GM18858 (cell line): ENCODE measurements around the gene RASIP1.

Experiments
- ATAC-seq: cut with Tn5 transposase; IDR thresholded peaks from one replicate; pipeline ENCODE4 v1.9.1; 2021; ENCODE audit not compliant: unreplicated experiment

Gene RASIP1

GRCh38 chr19:48676487-48676886 is 63.9 kb downstream of the RASIP1 start:
- no peak for ATAC-seq

DNA sequence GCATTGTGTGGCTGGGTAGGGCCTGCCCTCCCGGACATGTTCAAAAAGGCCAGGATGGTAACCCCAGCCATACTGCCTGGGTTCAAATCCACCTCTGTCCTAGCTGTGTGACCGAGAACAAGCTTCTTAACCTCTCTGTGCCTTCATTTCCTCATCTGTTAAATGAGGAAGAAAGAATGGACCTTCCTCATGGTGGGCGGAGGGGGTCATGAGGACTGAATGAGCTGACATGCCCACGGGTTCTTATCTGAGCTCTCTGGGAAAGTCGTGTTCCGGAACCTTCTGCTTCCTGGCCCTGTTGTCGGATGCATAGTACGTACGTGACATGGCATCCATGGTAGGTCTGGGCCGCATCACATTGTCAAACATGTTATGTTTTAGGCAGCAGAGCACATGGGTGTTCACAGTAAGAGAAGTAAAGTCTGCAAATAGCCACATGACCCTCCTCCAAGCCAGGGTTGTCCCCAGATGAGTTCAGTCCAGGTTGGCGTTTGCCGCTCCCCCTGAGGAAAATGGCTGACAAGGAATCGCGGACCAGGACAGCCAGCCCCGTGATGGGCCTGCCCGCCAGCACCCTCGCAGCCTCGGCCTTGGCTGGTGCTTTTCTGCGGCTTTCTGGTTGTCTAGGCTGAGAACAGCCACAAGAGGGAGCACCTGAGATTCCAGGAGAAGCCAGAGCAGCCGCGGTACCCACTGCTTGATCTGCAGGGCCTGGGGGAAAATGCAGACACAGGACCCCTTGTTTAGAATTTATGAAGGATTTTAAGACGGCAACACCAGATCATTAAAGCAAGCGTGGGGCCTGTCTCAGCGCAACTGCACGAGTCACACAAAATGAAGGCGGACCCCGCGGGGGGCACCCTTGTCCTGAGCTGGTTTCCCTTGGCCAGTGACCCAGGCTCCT is 65.2 kb downstream of the RASIP1 start:
- ATAC-seq, result no peak

GRCh38 chr19:48674216-48674809 is 66.1 kb downstream of the RASIP1 start:
- ATAC-seq, result no peak

DNA sequence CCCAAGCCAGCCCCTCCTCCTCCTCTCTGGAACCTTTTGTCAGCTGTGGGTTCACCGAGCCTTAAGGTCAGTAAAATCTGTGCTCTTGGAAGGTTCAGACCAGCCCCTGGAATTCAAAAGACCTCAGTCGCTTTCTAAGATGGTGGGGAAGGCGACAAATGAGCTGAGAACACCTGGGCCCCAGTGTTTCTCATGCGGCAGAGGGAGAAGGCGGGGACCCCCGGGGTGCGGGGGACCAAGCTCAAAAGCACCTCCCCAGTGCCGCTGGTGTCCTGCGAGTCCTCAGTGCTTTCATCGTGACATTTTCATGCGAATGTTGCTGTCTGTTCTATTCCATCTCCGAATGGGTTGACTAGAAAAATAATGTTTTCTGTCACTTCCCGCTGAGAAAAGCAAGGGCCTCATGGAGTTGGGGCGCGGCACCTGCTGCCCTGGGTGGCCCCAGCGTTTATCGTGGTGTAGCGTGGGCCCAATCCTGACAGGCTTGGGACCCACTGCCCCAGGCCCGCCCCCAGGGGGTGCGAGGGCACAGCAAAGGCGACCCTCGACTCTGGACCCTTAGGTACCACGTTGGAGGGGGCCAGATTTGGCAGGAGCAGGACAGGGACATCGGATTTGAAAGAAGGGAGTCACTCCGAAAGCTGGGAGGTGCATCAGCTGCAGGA is 66.8 kb downstream of the RASIP1 start:
- ATAC-seq, result no peak

- ATAC-seq, result no peak
Observed at GRCh38 chr19:48672994-48673393, 67.4 kb downstream of the RASIP1 start, which contains the start of gene NTN5. TSS of gene NTN5 (minus strand) at chr19:48673017. CDS start at chr19:48670986, 2,031 bp downstream.

DNA sequence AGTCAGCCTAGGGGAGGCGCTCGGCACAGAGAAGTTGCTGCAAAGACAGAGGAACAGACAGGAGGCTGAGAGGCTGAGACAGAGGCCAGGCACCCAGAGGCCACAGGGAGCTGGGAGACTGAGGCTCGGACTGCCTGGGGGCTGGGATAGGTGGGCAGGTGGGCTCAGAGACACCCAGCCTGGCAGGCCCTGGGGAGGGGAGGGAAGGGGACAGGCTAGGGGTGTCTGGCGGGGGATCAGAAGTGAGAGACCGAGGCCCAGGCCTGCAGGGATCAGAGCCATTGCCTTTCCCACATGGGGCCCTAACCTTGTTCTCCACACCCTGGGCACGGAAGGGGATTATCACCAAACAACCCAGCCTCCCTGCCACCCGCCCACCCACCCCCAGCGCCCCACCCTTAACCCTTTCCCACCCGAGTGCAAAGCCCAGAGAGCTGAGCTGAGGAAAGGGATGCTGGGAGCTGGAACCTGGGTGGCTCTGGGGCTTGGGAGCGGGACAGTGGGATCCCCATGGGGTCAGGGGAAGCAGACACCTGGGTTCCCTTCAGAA is 68.9 kb downstream of the RASIP1 start:
- no peak for ATAC-seq

GRCh38 chr19:48670699-48671445 is 69.5 kb downstream of the RASIP1 start:
- ATAC-seq, result no peak
